Activated T-helper 17 cell treated with anti-CD3 and anti-CD28 coated beads, Interleukin-2, amount 50 U/mL, for 72 hours (primary cell): ENCODE data around the gene SFXN3. TPM values are rescaled to one million over a fixed set of nuclear protein-coding genes. Genes with fewer than 3 reads are reported as not detected.
A peak's percentile ranks its signal among the peaks of the same experiment; 100 is the strongest.

Experiments
- ATAC-seq: fragments of 150-1000 bp; cut with Tn5 transposase; replicated peaks from 2 replicates; pipeline ENCODE4 v1.10.0; 2021; ENCODE audit warnings: mild to moderate bottlenecking, moderate library complexity
- H3K27ac Mint-ChIP-seq: one replicate; pipeline ENCODE4 v1.8.0; 2022; ENCODE audit warnings: mixed read lengths
- H3K27me3 Mint-ChIP-seq: one replicate; pipeline ENCODE4 v1.8.0; 2022; ENCODE audit warnings: mixed read lengths
- H3K36me3 Mint-ChIP-seq: one replicate; pipeline ENCODE4 v1.8.0; 2022; ENCODE audit warnings: low read depth, mild to moderate bottlenecking, mixed read lengths
- H3K4me1 Mint-ChIP-seq: one replicate; pipeline ENCODE4 v1.8.0; 2022; ENCODE audit warnings: mixed read lengths
- H3K4me3 Mint-ChIP-seq: one replicate; pipeline ENCODE4 v1.8.0; 2022; ENCODE audit warnings: mild to moderate bottlenecking, mixed read lengths
- H3K9me3 Mint-ChIP-seq: one replicate; pipeline ENCODE4 v1.8.0; 2022; ENCODE audit warnings: mixed read lengths
- total RNA-seq, 2 donors: library from RNA; stranded (reverse); gene quantifications; one replicate each; pipeline ENCODE4 v1.2.3, GENCODE V29; 2022

SFXN3 gene
- total RNA-seq, 2 donors from 2014 or later: 45.9 to 150 TPM

- Mint-ChIP-seq H3K27me3 (no peaks in the 10 kb centered on the region), H3K4me1 (no peaks in the 10 kb centered on the region), H3K4me3 (no peak overlapping the region), H3K9me3 (no peaks in the 10 kb centered on the region), H3K27ac (no peak overlapping the region), H3K36me3 (no peaks in the 10 kb centered on the region)
- ATAC-seq: no peak
Measured at GRCh38 chr10:101006593-101007098, 24.4 kb upstream of the SFXN3 start.

- ATAC-seq: no peak
- Mint-ChIP-seq H3K27ac (no peak overlapping the region), H3K9me3 (no peaks in the 10 kb centered on the region), H3K4me3 (no peak overlapping the region), H3K4me1 (no peaks in the 10 kb centered on the region), H3K36me3 (no peaks in the 10 kb centered on the region), H3K27me3 (no peaks in the 10 kb centered on the region)
Measured at GRCh38 chr10:101007099-101007711, 23.8 kb upstream of the SFXN3 start.

- H3K27ac Mint-ChIP-seq: peak overlapping the region; percentile 41
- no peak overlapping the region for H3K4me3 Mint-ChIP-seq
- no peaks in the 10 kb centered on the region for H3K9me3 Mint-ChIP-seq
- no peaks in the 10 kb centered on the region for H3K27me3 Mint-ChIP-seq
- H3K36me3 Mint-ChIP-seq: no peaks in the 10 kb centered on the region
- peaks cover 6% of the 10 kb centered on the region for H3K4me1 Mint-ChIP-seq
- ATAC-seq: no peak
Measured at GRCh38 chr10:101007915-101008822, 22.9 kb upstream of the SFXN3 start.

DNA sequence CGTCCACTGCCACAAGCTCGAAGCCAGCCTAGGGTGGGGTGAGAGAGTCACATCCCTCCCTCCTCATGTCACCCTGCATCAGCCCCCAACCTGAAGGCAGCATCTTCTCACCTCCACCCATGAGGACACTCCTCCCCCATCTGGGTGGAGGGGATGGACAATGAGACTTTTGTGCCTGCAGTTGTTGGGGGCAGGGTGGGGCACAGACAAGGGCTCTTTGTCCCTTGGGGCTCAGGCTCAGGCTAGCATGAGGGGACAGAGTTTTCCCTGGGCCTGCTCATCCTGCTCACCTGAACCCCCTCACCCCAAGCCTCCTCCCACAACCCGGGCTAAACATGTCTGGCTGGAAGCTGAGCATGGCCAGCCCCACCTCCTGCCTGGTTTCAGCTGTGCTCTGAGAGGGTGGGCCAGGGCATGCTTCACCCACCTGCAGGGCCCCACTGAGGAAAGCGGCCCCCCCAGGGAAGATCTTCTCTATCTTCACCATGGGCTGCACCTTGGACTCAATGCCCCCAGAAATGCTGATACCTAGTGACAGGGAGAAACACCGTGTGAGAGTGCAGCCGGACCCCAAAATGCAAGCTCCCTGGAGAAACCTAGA, 22.1 kb upstream of the SFXN3 start:
- Mint-ChIP-seq H3K4me3 (no peak overlapping the region), H3K9me3 (no peaks in the 10 kb centered on the region), H3K4me1 (peaks cover 10% of the 10 kb centered on the region), H3K36me3 (no peaks in the 10 kb centered on the region), H3K27me3 (no peaks in the 10 kb centered on the region), H3K27ac (no peak overlapping the region)
- no peak for ATAC-seq

DNA sequence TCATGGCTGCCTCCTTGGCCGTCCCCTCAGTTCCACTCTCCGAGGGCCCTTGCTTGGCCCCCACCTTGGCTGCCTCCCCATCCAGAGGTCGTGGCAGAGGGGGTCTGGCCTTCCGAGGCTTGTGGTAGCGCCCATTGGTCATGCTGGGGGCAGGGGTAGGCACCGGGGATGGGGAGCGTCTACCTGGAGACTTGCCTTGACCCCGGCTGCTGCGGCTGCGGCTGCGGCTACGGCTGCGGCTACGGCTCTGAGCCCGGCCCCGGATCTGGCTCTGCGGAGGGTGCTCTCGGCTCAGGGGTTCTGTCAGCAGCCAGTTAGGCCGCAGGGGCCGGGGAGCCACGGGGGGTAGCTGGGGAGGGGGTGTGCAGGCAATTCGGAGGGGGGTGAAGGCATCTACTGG, 20.7 kb upstream of the SFXN3 start:
- Mint-ChIP-seq H3K27me3 (peaks cover 2% of the 10 kb centered on the region), H3K4me3 (no peak overlapping the region), H3K27ac (no peak overlapping the region), H3K36me3 (no peaks in the 10 kb centered on the region), H3K4me1 (peaks cover 18% of the 10 kb centered on the region), H3K9me3 (no peaks in the 10 kb centered on the region)
- no peak for ATAC-seq

DNA sequence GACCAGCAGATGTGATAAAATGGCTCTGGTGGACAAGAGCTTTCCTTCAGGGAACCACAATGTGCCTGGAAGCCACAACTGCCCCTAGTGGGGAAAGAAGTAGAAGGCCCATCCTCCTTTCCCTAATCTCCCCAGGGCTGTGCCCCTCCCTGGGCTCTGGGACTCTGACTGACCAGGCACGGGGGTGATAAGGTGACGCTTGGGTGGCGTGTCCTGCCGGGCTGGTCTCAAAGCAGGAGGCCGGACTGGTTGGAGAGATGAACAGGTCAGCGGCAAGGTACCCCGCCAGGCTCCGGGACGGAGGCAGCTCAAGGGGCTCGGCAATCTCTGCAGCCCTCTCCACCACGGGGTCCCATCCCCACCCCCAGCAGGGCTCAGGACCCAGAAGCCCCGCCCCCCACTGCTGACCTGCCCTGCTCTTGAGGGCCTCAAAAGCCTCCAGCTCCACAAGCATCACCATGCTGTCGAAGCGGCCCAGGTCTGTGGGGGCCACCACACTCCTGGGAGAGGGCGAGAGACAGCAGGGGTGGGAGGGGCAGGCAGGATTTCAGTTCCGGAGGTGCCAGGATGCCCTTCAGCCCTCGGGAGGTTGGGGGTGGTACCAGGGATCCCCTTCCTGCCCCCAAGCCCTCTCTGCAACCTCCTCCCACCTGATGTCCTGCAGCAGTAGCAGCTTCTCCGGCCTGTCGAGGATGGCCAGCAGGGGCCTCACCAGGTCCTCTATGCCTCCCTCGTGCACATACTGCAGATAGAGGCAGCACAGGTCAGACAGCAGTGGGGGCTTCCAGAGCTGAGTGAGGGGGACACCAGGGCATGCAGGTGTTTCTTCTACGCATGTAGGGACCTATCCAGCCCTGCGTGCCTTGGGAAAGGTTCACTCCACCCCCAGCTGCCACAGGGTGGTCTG, 19.3 kb upstream of the SFXN3 start:
- Mint-ChIP-seq H3K9me3 (no peaks in the 10 kb centered on the region), H3K27me3 (peaks cover 11% of the 10 kb centered on the region), H3K27ac (no peak overlapping the region), H3K4me1 (peaks cover 20% of the 10 kb centered on the region), H3K36me3 (no peaks in the 10 kb centered on the region), H3K4me3 (no peak overlapping the region)
- no peak for ATAC-seq

DNA sequence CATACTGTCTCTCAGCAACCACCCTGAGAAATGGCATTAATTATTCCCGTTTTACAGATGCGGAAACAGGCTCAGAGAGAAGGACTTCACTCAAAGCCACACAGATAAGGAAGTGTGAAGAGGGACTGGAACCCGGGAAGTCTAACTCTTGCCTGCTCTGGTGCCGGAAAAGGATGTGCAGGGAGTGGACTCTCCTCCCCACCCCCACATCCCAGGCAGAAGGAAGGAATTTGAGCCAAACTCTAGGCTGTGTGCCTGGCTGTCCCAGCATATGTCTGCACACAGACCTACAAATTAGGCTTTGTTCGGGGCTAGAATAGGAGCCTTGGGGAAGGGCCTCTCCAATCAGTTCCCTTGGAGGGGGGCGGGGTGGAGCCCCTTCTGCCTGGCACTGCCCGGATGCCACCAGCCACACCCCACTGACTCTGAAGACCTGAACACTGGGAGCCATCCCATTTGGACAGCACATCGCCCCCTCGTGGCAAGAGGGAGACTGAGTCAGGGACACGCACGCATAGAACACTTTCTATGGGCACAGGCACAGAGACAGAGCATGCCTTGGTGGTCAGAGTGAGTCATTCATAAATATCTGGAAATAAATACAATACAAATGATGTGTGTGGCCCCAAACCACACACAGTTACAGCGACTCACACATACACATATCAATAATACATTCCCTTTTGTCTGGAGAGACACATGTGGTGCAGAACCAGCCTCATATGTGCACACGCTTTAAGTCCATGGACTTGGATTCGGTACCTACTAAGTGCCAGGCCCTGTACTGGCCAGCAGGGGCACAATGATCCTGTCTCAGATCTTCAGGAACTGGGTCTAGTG, 18.3 kb upstream of the SFXN3 start:
- Mint-ChIP-seq H3K36me3 (no peaks in the 10 kb centered on the region), H3K4me3 (peak overlapping the region; percentile 38), H3K4me1 (peaks cover 20% of the 10 kb centered on the region), H3K9me3 (no peaks in the 10 kb centered on the region), H3K27ac (peak overlapping the region; percentile 49), H3K27me3 (peaks cover 20% of the 10 kb centered on the region)
- ATAC-seq: peak; percentile 89

DNA sequence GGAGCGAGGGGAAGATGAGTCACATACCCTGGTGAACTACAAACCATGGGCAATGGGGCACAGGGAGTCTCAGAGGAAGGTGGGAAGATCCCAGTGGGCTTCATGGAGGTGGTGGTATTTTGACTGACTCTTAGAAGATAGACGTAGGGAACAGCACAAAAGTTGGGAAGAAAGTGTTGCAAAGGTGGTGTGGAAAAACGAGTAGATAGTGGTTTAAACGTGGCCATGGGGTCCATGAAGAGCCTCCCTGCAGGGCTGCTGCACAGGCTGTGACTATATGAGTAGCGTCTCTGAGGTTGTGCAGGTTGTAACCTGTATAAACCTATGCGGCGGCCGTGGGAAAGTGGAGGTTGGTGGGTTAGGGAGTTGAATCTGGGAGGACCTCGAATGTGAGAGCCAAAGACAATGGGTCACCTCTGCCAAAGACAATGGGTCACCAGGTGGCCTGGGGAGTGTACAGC, 17.6 kb upstream of the SFXN3 start:
- no peaks in the 10 kb centered on the region for H3K9me3 Mint-ChIP-seq

GRCh38 chr10:101014230-101014884, 16.7 kb upstream of the SFXN3 start:
- Mint-ChIP-seq H3K27ac (peak overlapping the region; percentile 59), H3K4me3 (no peak overlapping the region)

More for the DNA sequence above, 17.6 kb upstream of the SFXN3 start:
- Mint-ChIP-seq H3K4me1 (peaks cover 20% of the 10 kb centered on the region), H3K27ac (peak overlapping the region; percentile 49), H3K27me3 (peaks cover 22% of the 10 kb centered on the region), H3K36me3 (no peaks in the 10 kb centered on the region), H3K4me3 (peak overlapping the region; percentile 38)
- no peak for ATAC-seq

GRCh38 chr10:101014966-101015581, 16.0 kb upstream of the SFXN3 start:
- peak overlapping the region; percentile 32 for H3K4me3 Mint-ChIP-seq
- peaks cover 28% of the 10 kb centered on the region for H3K27me3 Mint-ChIP-seq
- H3K27ac Mint-ChIP-seq: peak overlapping the region; percentile 26
- H3K9me3 Mint-ChIP-seq: no peaks in the 10 kb centered on the region
- no peaks in the 10 kb centered on the region for H3K36me3 Mint-ChIP-seq
- peaks cover 20% of the 10 kb centered on the region for H3K4me1 Mint-ChIP-seq
- peak; percentile 37 for ATAC-seq

More at GRCh38 chr10:101014230-101014884, 16.7 kb upstream of the SFXN3 start:
- Mint-ChIP-seq H3K4me1 (peaks cover 20% of the 10 kb centered on the region), H3K9me3 (no peaks in the 10 kb centered on the region), H3K27me3 (peaks cover 25% of the 10 kb centered on the region), H3K36me3 (no peaks in the 10 kb centered on the region)
- peak; percentile 20 for ATAC-seq

- peaks cover 20% of the 10 kb centered on the region for H3K4me1 Mint-ChIP-seq
- H3K27ac Mint-ChIP-seq: peak overlapping the region; percentile 26
- peaks cover 28% of the 10 kb centered on the region for H3K27me3 Mint-ChIP-seq
- H3K9me3 Mint-ChIP-seq: no peaks in the 10 kb centered on the region
- H3K36me3 Mint-ChIP-seq: no peaks in the 10 kb centered on the region
- ATAC-seq: no peak
- peak overlapping the region; percentile 32 for H3K4me3 Mint-ChIP-seq
Measured at GRCh38 chr10:101015582-101015973, 15.5 kb upstream of the SFXN3 start.

DNA sequence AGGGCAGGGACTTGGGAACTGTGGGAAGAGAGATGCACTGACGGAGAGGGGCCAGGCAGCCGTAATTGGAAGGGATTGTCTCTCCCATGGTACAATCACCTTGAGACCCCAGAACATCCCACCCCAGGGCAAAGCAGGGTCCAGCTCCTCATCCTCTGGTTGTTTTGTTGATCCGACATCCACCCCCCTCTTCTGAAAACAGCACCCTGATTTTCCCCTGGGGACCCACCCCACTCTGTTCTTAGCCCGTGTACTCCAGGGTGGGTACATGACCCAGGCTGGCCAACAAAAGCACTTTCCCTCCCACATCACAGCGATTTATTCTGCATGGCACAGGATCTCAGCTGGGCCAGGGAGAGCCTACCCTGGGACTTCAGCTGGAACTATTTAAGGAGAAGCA, 14.2 kb upstream of the SFXN3 start:
- H3K4me3 Mint-ChIP-seq: no peak overlapping the region
- ATAC-seq: no peak

More for the DNA sequence above, 14.2 kb upstream of the SFXN3 start:
- Mint-ChIP-seq H3K27ac (no peak overlapping the region), H3K9me3 (no peaks in the 10 kb centered on the region), H3K4me1 (peaks cover 20% of the 10 kb centered on the region), H3K36me3 (no peaks in the 10 kb centered on the region), H3K27me3 (peaks cover 33% of the 10 kb centered on the region)
